Measurements from ENCODE around the gene GLRA1.

The GLRA1 gene

DNA sequence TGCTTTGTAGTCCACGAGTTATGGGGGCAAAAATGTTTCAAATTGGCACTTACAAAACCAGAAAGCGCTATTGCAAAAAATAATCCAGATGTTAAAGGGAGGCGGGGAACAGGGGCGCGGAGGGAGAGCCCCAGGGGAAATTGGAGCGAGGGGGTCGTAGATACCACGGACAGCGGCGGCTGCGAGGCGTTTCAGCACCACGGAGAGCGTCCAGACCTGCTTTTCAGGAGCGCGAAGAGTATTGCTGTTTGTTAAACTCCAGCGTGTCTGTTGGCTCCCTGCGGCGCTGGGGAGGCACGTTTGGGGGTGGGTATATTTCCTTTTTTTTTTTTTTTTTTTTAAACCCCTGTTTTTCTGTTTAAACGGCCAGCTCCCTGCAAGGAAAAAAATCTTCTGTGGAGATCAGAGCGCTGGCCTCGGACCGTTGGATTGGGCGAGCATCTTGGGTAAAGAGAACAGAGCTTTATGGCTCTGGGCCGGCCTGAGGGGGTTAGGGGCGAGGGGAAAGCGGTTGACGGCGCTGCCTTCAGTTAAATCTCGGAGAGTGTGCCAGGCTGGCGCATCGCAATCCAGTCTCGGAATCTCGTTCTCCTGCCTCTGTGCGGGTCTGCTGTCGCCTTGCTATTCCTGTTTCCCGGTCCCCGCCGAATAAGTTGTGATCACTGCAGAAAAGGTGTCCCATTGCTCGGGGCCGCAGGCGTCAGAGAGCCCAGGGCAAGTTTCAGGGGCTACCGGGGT, at the start of gene GLRA1:
Gene GLRA1 (minus strand): TSS at position 288 of the 738 bp plus-strand sequence. CDS start 302 bp downstream, outside the sequence.
- peak; percentile 56 for DNase-seq (ENCODE audit: low read depth)

DNA sequence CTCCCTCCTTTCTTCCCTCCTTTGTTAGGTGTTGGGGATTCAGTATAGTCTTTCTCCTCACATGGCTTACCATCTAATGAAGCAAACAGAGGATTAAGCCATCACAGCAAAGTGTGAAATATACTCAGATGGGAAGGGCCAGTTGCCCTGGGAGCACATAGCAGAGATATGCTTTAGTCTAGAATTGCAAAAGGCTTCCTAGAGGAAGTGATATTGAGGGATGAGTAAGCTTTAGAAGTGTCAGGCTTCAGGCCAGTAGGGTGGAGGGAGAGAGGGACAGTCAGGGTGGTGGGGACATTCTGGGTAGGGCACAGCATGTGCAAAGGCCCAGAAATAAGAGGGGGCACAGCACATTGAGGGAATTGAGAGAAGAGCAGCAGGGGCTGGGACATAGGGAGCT, 46.2 kb upstream of the GLRA1 start:
- no peak for DNase-seq (ENCODE audit: low read depth)

DNA sequence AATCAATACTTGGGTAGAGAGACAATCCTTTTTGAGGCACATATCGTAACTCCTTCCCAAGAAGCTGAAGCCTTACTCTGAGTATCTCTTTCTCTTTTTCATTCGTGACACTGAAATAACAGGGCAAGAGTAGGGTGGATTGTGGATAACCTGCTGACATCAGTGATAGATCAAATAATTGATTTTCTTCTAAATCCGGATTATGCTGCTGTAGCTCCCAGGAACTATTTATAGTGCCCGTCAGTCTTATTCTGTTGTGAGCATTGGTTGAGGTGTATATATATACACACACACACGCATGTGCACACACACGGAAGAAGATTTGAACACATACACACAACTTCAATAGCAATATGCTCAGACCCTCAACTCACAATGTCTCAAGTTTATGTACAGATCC, 43.2 kb upstream of the GLRA1 start:
- DNase-seq (ENCODE audit: low read depth) = no peak

DNA sequence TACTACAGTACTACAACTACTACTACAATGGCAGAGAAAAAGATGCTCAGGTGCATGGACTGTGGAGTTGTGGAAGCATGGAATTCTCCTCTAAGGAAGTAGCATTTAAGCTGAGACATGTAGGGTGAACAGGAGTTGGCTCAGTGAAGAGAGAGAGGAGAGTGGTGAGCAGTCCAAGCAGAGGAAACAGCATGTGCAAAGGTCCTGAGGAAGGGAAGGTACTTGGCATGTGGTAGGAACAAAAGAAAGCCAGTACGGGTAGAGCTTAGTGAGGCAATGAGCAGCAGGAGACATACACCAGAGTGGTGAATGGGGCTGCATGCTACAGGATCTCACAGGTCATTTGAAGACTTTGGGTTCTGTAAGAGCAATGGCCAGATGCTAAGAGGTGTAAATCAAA, 41.4 kb upstream of the GLRA1 start:
- DNase-seq (ENCODE audit: low read depth) = no peak

DNA sequence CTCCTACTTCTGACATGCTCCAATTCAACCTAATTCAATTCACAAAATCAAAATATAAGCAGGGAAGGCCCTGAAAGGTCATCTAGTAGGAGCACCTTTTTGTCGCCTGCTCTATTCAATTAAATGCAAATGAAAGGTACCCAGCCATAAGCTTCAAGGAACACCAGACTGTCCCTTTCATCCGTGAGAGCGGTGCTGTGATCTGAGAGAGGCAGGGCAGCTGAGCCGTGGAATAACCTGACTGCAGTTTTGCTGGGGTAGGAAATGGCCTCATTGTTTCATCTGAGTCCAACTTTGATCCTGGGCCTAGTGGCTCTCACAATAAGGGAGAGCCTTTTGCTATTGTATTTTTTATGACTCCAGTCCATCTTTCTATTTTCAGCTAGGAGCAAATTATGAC, 39.8 kb upstream of the GLRA1 start:
- no peak for DNase-seq (ENCODE audit: low read depth)

DNA sequence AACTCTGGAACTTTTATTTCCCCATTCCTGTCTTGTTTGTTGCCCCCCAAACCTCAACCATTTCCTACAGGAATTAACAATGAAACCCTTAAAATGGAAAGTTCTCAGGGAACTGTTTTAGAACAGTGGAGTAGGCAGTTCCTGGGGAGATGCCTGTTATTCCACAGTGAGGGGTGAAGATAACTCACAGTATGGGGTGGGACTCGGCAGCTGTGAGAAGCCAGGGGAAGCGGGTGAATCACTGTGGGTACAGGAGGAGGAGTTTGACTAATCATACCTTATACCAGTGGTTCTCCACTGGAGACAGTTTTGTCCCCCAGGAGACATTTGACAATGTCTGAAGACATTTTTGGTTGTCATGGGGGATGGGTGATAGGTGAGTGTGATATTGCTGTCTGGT, 36.9 kb upstream of the GLRA1 start:
- no peak for DNase-seq (ENCODE audit: low read depth)

DNA sequence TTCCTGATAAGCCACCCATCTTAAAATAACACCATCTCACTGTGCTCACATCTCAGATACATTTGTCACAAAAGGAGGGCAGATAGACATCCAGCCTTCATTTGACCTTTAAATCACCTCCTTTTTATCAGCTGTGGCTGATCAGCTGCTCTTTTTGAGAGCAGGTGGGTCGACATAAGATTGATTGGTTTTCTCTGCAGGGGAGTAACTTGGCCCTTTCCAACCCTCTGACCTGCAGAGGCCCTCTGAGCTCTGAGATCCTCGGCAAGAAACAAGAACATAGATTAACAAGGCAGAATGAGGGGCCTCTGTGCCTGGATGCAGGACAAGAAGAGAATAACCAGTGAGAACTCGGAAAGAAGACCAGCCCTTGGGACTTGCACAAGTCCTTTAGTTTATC, 33.5 kb upstream of the GLRA1 start:
- no peak for DNase-seq (ENCODE audit: low read depth)

DNA sequence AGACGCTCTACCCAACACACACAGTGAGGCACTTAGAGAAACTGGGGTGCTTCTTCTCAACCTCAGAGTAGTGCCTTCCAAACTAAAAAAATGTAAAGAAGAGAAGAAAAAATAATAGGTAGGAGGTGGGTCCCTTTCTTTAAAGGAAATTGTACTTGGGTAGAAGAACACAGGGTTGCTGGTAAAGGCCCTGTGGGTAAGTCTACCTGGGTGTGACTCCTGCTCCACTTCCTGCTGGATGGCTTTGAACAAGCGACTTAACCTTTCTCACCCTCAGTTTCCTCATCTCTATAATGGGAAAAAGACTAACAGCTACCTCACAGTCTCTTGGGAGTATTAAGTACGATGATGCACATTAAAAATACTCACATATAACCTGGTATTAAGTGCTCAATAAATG, 32.1 kb upstream of the GLRA1 start:
- no peak for DNase-seq (ENCODE audit: low read depth)

DNA sequence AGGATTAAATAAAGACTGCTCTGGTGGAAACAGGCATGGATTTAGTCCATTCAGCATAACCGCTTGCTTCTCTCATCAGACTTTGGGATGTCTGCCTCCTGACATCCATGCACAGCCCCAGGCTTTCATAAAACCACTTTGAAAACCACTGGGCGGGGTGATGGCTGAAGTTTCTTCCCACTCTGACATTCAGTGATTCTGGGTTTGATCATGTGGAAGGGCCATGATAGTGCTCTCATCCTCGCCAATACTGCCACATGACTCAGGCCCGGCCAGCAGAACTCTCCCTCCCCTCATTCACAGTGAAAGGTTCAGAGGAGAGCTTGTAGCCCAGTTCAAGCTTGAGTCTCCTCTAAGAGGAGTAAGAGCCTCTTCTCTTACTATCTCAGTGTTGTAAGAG, 29.6 kb upstream of the GLRA1 start:
- DNase-seq (ENCODE audit: low read depth) = no peak

DNA sequence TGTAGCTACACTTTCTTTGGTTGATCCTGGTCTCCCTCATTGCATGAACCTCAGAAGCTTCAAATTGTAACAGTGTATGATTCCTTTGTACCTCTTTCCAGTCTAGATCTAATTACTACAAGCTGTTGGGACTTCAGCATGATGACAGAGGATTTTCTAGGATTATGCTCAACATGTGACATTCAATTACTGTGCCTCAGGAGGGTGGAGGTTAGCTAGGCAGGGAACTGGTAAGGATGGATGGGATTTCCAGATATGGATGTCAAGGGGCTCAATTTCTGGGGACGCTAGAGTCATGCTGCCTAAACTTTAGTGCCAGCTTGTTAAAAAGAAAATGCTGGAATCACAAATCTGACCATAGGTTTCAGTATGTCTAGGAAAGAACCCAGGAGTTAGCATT, 29.2 kb upstream of the GLRA1 start:
- no peak for DNase-seq (ENCODE audit: low read depth)

DNA sequence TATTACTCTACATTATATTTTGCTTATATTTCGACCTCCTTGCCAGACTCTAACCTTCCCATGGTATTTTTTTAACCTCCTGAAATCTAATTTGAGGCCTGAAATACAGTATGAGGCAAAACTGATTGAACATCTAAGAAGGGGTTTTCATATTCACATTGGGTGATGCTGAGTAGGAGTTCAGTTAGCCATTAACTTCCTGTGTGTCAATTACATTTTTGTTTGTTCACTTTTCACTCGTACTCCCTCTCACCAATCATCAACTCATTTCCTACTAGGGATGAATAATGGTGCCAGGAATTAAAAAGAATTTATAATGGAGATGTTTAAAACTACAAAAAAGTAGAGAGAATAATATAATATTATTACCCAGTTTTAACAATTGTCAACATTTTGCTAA, 27.6 kb upstream of the GLRA1 start:
- DNase-seq (ENCODE audit: low read depth) = no peak

DNA sequence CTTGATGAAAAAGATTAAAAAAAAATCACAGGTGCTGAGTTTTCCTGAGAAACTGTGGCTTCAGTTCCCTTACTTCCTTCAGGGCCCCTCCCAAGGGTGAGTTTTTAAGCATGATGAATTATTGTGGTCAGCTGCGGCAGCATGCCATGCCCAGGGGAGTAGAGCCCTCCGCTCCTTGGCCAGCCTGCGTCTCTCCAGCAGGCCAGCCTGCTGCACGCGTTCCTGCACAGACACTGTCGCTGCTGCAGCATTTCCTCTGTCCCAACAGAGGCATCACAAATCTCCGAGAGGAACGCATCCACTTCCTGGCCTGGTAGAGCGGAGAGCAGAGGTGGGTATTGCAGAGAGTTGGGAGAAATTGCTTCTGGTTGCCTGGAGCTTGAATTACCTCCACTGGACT, 26.1 kb upstream of the GLRA1 start:
- no peak for DNase-seq (ENCODE audit: low read depth)

DNA sequence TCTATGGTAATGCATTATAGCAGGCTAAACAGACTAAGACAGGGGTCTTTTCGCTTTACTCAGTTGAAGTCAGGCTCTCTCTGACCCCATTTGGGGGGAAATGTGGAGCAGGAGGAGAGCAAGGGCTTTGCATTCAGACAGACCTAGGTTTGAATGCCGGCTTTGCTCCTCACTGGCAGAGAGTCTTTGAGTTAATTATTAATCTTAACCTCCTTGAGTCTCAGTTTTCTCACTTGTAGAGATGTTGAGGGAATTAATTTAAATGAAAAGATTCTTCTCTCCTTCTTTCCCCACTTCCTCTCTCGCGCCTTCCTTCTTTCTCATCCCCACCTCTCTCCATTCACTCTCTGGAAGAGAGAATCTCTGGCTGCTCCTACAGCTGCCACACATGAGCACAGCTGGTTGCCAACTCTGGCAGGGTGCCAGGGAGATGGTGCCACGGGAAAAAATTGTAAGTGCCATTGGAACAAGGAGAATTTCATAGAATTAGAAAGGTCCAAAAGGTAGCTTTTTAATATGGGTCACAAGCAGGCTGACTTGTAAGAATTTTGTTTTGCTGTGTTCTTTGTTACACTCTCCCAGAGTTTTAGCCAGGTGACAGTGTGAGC, 25.2 kb upstream of the GLRA1 start:
- DNase-seq (ENCODE audit: low read depth) = no peak

DNA sequence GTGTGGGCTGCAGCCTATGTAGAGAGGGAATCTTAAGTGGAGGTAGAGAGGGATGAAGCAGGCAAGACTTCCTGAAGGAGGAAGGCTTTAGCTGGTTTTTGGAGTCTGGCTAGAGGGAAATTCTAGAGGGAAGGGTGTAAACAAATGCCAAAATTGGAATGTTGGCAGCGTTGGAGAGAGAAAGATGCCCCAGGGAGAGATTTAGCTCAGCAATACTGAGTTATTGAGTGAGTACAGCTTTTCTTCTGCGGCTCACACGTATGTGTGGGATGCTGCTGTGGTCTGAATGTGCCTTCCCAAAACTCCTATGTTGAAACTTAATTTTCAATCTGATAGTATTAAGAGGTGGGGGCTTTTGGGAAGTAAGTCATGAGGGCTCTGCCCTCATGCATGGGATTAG, 24.5 kb upstream of the GLRA1 start:
- DNase-seq (ENCODE audit: low read depth) = no peak

DNA sequence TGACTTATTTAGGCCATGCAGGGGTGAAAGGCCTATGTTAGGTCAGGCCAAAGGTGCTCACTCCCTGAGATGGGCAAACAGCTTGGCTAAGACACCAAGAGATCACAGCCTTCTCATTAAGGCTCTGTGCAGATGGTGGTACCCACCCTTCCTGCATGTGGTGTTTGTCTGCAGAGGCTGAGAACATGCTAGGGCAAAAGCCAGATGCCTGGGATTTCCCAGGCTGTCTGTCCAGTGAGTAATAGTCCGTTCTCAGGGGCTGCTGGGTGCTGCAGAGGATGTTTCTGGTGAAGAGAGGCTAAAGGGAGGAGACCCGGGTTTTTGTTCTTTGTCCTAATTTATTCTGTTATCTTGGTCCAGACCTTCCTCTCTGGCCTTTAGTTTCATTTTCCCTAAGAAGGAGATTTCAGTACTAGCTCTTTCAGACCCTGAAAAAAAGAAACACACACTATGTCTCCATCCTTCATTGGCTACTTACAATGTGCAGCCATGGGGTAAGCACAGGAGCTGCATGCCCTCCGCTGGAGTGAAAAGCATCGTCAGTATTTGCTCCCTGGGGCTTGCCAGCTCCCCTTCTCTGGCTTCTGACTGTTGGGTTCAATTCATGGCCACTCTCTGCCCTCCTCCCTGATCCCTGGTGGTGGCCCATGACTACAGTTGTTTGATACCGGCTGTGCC, 23.4 kb upstream of the GLRA1 start:
- no peak for DNase-seq (ENCODE audit: low read depth)

DNA sequence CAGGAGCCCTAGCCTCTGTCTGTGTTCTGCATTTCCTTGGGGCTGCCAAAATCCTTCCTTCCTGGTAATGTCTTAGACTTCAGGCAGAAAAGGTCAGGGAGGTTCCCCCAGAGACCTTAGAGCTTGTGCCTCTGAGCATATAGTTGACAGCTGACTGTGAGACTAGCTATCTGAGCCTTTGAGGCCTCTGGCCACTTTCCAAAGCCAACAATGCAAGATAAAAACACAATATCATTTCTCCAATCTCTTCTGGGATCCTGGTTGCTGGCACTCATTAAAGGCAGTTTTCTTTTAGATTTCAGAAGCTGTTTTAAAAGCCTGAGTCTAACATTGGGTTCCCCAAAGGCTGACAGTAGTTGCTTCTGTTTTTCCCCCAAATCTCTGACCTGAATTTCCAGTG, 13.2 kb upstream of the GLRA1 start:
- DNase-seq (ENCODE audit: low read depth) = no peak

DNA sequence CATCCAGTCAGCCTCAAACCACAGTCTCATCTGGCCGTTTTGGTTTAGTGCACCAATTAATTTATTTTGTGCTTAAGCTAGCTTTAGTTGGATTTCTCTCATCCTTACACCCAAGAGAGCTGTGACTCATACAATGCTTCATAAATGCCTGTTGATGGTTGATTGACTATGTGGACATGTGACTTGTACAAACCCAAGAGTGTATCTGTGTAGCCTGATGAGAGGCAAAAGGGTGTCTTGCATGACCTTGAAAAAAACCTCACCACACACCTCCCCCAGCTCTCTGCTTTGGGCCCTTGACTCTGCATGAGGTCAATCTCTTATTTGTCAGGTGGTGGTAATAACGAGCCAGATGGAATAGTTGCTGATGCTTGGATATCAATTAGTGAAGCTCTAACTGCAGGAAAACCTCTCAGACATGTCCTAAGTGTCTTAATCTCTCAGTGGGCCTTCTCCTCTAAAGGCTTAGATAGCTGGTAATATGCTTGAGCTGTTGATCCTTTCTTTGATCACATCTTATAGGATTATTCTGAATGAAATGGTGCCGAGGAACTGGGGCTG, 10.6 kb upstream of the GLRA1 start:
- DNase-seq (ENCODE audit: low read depth) = no peak

DNA sequence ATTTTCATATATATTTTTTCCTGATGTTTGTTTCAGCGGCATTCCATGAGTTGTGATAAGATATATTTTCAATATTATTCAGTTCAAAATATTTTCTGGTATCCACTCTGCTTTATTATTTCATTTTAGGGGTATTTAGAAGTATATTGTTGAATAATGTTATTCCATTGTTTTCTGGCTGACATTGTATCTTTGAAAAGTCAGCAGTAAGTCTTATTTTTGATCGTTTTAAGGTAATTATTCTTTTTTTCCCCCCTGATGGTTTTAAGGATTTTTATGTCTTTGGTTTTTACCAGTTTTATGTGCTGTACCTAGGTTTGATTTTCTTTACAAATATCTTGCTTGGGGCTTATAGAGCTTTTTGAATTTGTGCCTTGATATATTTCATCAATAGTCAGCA, 6.6 kb upstream of the GLRA1 start:
- no peak for DNase-seq (ENCODE audit: low read depth)

DNA sequence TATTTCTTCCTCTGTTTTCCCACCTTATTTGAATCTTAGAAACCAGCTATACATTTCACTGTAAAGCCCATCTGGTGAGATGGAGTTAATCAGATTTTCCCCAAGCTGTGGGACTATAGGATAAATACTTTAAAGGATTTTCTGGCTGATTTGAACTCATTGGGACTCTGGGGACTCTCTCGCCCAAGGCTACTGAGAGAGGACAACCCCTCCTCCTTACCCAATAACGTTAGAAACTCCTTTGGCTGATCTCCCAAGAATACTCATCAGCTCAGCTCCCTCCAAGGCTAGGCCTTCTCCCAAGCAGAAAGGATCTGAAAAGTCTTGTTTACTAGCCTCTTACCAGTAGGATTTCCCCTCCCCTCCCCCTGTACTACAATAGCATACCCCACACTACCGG, 1.5 kb upstream of the GLRA1 start:
- DNase-seq (ENCODE audit: low read depth) = no peak

DNA sequence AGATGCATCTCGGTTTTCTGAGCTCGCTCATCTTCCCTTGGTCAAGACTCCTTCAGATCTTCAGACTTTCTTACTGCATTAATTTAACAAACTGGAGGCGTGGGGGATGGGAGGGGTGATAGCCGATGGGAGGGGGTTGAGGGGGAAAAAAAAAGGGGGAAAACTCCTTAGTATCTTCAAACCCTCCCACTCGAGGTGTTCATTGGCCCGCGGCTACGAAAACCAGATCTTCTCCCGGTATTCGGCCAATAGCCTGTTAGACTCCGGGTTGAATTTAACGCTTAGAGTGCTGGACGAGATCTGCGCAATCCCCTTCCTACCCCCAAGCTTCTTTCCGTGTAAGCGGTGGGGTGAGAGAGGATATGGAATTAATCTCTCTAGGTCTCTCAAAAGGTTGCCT, 689 bp upstream of the GLRA1 start:
- DNase-seq (ENCODE audit: low read depth) = no peak

DNA sequence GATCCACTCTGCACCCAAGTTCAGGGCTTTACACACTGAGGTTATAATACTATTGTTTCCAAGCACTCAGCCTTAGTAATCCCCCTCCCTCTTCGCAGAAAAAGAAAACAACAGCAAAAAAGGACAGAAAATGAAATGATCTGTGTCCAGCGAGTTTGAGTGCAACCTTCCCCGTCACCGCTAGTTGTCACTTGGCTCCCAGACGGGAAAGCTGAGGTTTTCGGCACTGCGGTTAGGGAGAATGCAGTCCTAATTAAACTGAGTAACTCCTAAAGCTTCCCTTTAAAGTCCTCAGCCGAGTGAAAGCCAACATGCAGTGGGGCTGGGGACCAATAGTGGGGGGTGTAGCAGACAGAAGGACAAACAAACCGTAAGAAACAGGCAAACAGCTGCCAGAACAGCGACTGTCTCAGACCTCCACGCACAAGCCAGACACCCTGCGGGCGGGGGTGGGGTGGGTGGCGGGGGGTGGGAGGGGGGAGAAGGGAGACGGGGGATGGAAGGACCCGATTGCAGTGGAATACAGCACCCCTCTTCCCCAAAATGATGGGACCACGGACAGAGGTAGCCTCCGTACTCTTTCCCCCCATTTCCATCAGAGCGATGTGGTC, 680 bp downstream of the GLRA1 start:
- DNase-seq (ENCODE audit: low read depth) = peak; percentile 41

DNA sequence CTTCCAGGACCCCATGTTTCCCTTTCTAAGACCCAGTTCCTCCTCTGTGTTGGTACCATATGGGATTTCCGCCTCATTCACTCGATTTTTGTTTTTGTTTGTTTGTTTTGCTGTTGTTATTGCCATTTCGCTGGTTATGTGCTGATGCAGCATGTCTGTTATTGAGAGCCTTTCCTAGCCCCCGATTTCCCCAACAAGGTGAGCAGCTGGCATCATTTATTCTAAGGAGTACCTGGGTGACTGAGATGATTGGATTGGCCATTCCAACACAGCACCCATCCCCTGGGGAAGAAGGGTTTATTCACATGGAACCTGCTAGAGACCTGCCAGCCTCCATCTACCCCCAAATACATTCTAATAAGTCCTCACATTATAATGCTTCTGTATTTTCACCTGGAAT, 2.7 kb downstream of the GLRA1 start:
- no peak for DNase-seq (ENCODE audit: low read depth)

DNA sequence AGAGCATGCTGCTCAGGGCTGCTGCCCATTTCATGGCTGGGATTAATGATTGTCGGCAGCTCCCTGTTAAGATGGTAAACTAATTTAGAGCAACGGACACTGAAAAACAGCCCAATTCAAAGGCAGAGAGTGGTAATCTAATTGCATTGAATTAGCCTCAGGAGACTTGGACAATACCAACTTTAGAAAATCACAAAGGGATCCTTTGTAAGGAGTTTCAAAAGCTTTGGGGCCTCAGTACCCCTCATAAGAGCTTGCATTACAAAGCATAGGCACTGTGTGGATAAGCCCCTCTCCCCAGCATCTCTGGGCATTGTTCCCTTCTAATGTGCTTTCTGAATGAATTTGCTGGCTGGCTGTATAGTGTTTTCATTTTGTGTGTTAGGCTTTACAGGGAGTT, 6.7 kb downstream of the GLRA1 start:
- DNase-seq (ENCODE audit: low read depth) = no peak
